H1 (cell line): ENCODE results near the gene TENT4A. TPM values are rescaled to one million over a fixed set of nuclear protein-coding genes. Genes with fewer than 3 reads are reported as not detected.

Experiments used
- CTCF ChIA-PET: fragments of 300-600 bp; sonication (Branson Sonifier 250); formaldehyde crosslinking; loops from one replicate; lab custom pipeline; 2021; ENCODE audit not compliant: partially characterized antibody; lab: Charles Lee
- POLR2A ChIA-PET: fragments of 300-600 bp; sonication (Branson Sonifier 250); formaldehyde crosslinking; loops from one replicate; lab custom pipeline; 2021; ENCODE audit warnings: inconsistent platforms; ENCODE audit not compliant: partially characterized antibody; lab: Charles Lee
- DNase-seq, 2 experiments: peaks; one replicate each; pipeline versions ENCODE4 v3.0.0 to v3.0.0-alpha.2; 2010 to 2022; ENCODE audit warnings: low spot score in 2 of 2, low read depth in 1 of 2, mixed read lengths in 1 of 2
- FAIRE-seq: peaks from 2 replicates; lab custom pipeline; 2011; peaks lifted over from hg19 to GRCh38; lab: Jason Lieb, UNC
- H2AFZ ChIP-seq: 2 replicates; pipeline ENCODE4 v1.8.1; 2012; ENCODE audit warnings: low read length, inconsistent platforms
- H2AK5ac ChIP-seq: 2 replicates; pipeline ENCODE4 v1.6.1; 2013; ENCODE audit warnings: low read depth, low read length
- H2BK120ac ChIP-seq: replicated peaks from 2 replicates; pipeline ENCODE3; 2013; ENCODE audit warnings: low read depth, low read length, inconsistent platforms
- H2BK12ac ChIP-seq: 2 replicates; pipeline ENCODE4 v1.6.1; 2013; ENCODE audit warnings: low read depth, low read length
- H2BK15ac ChIP-seq: 2 replicates; pipeline ENCODE4 v1.6.1; 2013; ENCODE audit warnings: low read length
- H2BK20ac ChIP-seq: 2 replicates; pipeline ENCODE4 v1.6.1; 2013; ENCODE audit warnings: low read length
- H2BK5ac ChIP-seq: 2 replicates; pipeline ENCODE4 v1.6.1; 2013; ENCODE audit warnings: low read depth, low read length
- H3K14ac ChIP-seq: 2 replicates; pipeline ENCODE4 v1.6.1; 2013; ENCODE audit warnings: inconsistent platforms; ENCODE audit not compliant: insufficient read length
- H3K18ac ChIP-seq: 2 replicates; pipeline ENCODE4 v1.6.1; 2013; ENCODE audit warnings: low read length; ENCODE audit errors: extremely low read depth
- H3K23ac ChIP-seq: 2 replicates; pipeline ENCODE4 v1.6.1; 2013; ENCODE audit warnings: inconsistent platforms; ENCODE audit not compliant: insufficient read length
- H3K23me2 ChIP-seq: 2 replicates; pipeline ENCODE4 v1.6.1; 2013; ENCODE audit warnings: low read depth, low read length
- H3K27ac ChIP-seq: 2 replicates; pipeline ENCODE4 v1.6.1; 2011; ENCODE audit warnings: low read depth, low read length, inconsistent platforms
- H3K27me3 ChIP-seq, 4 experiments: replicated peaks in 1 of 4; 1 replicate in 1 of 4; 2 replicates in 3 of 4; pipeline versions ENCODE4 v1.6.1 to v1.8.1; 2011 to 2013; ENCODE audit warnings: low read length in 3 of 4, mild to moderate bottlenecking in 3 of 4, inconsistent platforms in 2 of 4, mixed read lengths in 2 of 4, moderate library complexity in 1 of 4; ENCODE audit not compliant: control insufficient read depth in 3 of 4, insufficient read depth in 3 of 4; ENCODE audit errors: extremely low read depth in 1 of 4
- H3K36me3 ChIP-seq, 4 experiments: 2 replicates each; pipeline versions ENCODE4 v1.6.1 to v1.8.1; 2011 to 2013; ENCODE audit warnings: mild to moderate bottlenecking in 4 of 4, low read length in 3 of 4, moderate library complexity in 2 of 4, control low read depth in 1 of 4, inconsistent platforms in 1 of 4; ENCODE audit not compliant: insufficient read depth in 4 of 4, control insufficient read depth in 2 of 4
- H3K4ac ChIP-seq: replicated peaks from 2 replicates; pipeline ENCODE3; 2013; ENCODE audit warnings: low read length, low read depth, mixed read lengths, inconsistent platforms; ENCODE audit not compliant: insufficient read length
- H3K4me1 ChIP-seq, 4 experiments: replicated peaks in 1 of 4; 1 replicate in 1 of 4; 2 replicates in 3 of 4; pipeline versions ENCODE4 v1.6.1 to v1.8.1; 2011 to 2013; ENCODE audit warnings: low read length in 3 of 4, inconsistent platforms in 2 of 4, mixed read lengths in 1 of 4; ENCODE audit not compliant: insufficient read depth in 4 of 4, control insufficient read depth in 3 of 4
- H3K4me2 ChIP-seq, 2 experiments: 2 replicates each; pipeline versions ENCODE4 v1.6.1 to v1.8.1; 2011 to 2013; ENCODE audit warnings: low read depth in 2 of 2, low read length in 2 of 2, control low read depth in 1 of 2, inconsistent platforms in 1 of 2, mild to moderate bottlenecking in 1 of 2; ENCODE audit not compliant: insufficient read depth in 1 of 2
- H3K4me3 ChIP-seq, 4 experiments: fragments of 200-600, 300-600 bp in 1 of 4; sonication (generic), shearing (Covaris generic), sonication (Bioruptor Twin) in 1 of 4; 2 replicates each; pipeline versions ENCODE4 v1.5.1 to v1.8.1; 2011 to 2016; ENCODE audit warnings: low read length in 4 of 4, low read depth in 3 of 4, control low read depth in 2 of 4, inconsistent platforms in 2 of 4, mild to moderate bottlenecking in 2 of 4, mixed read lengths in 1 of 4, moderate library complexity in 1 of 4; ENCODE audit not compliant: insufficient read depth in 2 of 4; ENCODE audit errors: extremely low read depth in 1 of 4
- H3K56ac ChIP-seq: replicated peaks from 2 replicates; pipeline ENCODE3; 2013; ENCODE audit warnings: low read depth, mild to moderate bottlenecking, mixed read lengths, low read length, inconsistent platforms; ENCODE audit not compliant: insufficient read length
- H3K79me1 ChIP-seq: 2 replicates; pipeline ENCODE4 v1.6.1; 2013; ENCODE audit warnings: low read depth, low read length, control low read depth
- H3K79me2 ChIP-seq, 2 experiments: 2 replicates each; pipeline versions ENCODE4 v1.6.1 to v1.8.1; 2012 to 2013; ENCODE audit warnings: low read length in 2 of 2, mild to moderate bottlenecking in 2 of 2, inconsistent platforms in 1 of 2; ENCODE audit not compliant: insufficient read depth in 2 of 2, control insufficient read depth in 1 of 2
- H3K9ac ChIP-seq, 4 experiments: replicated peaks in 1 of 4; 1 replicate in 1 of 4; 2 replicates in 3 of 4; pipeline versions ENCODE4 v1.6.1 to v1.8.1; 2011 to 2013; ENCODE audit warnings: low read depth in 3 of 4, low read length in 3 of 4, control low read depth in 2 of 4, mild to moderate bottlenecking in 2 of 4, moderate library complexity in 2 of 4, inconsistent platforms in 1 of 4; ENCODE audit errors: extremely low read depth in 1 of 4
- H3K9me3 ChIP-seq, 2 experiments: 2 replicates each; pipeline versions ENCODE4 v1.6.1 to v1.8.1; 2012 to 2013; ENCODE audit warnings: mild to moderate bottlenecking in 2 of 2, moderate library complexity in 2 of 2, control low read depth in 1 of 2, inconsistent platforms in 1 of 2, low read depth in 1 of 2, low read length in 1 of 2, mixed read lengths in 1 of 2; ENCODE audit not compliant: insufficient read depth in 2 of 2
- H4K20me1 ChIP-seq, 2 experiments: replicated peaks in 1 of 2; 2 replicates each; pipeline versions ENCODE3 to v1.8.1; 2011 to 2013; ENCODE audit warnings: inconsistent platforms in 2 of 2, low read length in 2 of 2, mild to moderate bottlenecking in 1 of 2; ENCODE audit not compliant: insufficient read depth in 2 of 2, control insufficient read depth in 1 of 2
- H4K5ac ChIP-seq: 2 replicates; pipeline ENCODE4 v1.6.1; 2013; ENCODE audit warnings: low read length, low read depth, mixed read lengths, inconsistent platforms; ENCODE audit not compliant: insufficient read length
- H4K8ac ChIP-seq: 2 replicates; pipeline ENCODE4 v1.8.0; 2013; ENCODE audit warnings: mild to moderate bottlenecking, moderate library complexity, low read length, inconsistent platforms; ENCODE audit not compliant: insufficient read depth; ENCODE audit errors: extremely low read depth
- H4K91ac ChIP-seq: replicated peaks from 2 replicates; pipeline ENCODE3; 2013; ENCODE audit warnings: low read length, mixed read lengths, inconsistent platforms; ENCODE audit not compliant: insufficient read length
- SRF ChIP-seq: IDR thresholded peaks from 2 replicates; pipeline ENCODE4 v1.6.1; 2011; ENCODE audit warnings: mild to moderate bottlenecking, low read depth, low read length, moderate library complexity
- ZNF274 ChIP-seq: IDR thresholded peaks from 2 replicates; pipeline ENCODE4 v1.7.0; 2012; ENCODE audit warnings: low read length, borderline replicate concordance; ENCODE audit errors: extremely low read depth
- WGBS, 2 experiments: shearing (Covaris generic) in 1 of 2; methylation state at CpG; one replicate each; pipeline versions ENCODE4 v1.1.6 to v1.1.7; 2013 to 2015; ENCODE audit warnings: low lambda C conversion rate in 2 of 2, mixed read lengths in 2 of 2, inconsistent platforms in 1 of 2, low coverage in 1 of 2, missing lambda C conversion rate in 1 of 2; ENCODE audit not compliant: insufficient replicate concordance in 2 of 2, insufficient coverage in 1 of 2, insufficient read length in 1 of 2; ENCODE audit errors: extremely low coverage in 1 of 2, missing lambda C conversion rate in 1 of 2; 5-methylcytosine and 5-hydroxymethylcytosine counted together
- polyA plus RNA-seq, 7 experiments: library from polyadenylated mRNA; depleted of rRNA in 3 of 7; stranded (reverse) in 5 of 7; unstranded in 2 of 7; fragments of >200 nt in 5 of 7; fragments of 200-250 nt in 2 of 7; gene quantifications; 1 replicate in 5 of 7; 2 replicates in 1 of 7; 4 replicates in 1 of 7; pipeline versions ENCODE4 v1.2.1 to v1.2.3, GENCODE V29; 2011 to 2013; ENCODE audit warnings: missing spikeins in 2 of 7, mixed read lengths in 2 of 7
- total RNA-seq: library from RNA; stranded (reverse); fragmentation: NEBNext Ultra II Directional; extraction: Animal tissue kit (Norgen Biotek cat#: 25700); gene quantifications from 2 replicates; pipeline ENCODE4 v1.2.1, GENCODE V29; 2021

Gene TENT4A
- total and polyA plus RNA-seq, 2 of the 8 experiments (the other 6 are each of a cell fraction or from before 2014, with no cell fraction given) = 8.9 to 25.1 TPM

DNA sequence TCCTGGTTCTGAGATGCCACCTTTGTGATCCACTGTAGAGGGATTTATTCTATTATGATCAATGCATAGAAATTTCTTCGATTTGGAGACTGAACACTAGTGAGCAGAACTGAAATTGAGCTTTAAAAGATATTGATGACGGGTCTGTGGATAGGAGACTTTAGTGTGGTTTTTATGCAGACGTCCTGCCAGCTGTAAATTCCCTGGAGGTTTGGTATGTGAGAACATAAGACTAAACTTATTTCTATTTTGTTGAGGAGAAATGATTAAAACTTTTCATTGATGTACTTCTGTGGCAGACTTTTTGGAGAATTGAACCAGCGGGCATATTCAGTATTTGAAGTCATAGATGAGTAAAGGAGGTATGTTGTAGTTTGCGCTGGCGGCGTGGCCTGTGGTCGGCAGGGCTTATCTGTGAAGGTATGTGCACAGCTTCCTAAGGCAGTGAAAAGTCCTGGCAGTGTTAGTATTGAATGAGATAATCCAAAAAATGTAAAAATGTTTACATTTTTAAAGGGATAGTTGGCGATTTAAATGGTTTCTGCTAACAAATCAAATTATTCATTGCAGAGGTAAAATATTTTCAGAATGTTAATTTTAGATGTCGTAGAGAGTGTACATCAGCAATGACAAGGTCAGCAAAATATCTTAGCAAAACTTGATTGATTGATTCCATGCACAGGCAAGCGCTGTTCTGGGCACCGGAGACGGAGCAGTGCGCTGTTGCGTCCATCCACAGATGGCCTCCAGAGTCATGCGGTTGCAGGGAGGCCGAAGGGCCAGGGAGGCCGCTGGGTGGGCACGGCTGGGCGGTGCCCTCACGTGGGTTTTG is 20.4 kb downstream of the TENT4A start:
- Histone ChIP-seq H3K23ac (no peak overlapping the region), H3K9ac (no peak overlapping the region), H3K4me2 (no peak overlapping the region), H3K36me3 (peaks cover 0 to 5% (median 0%) of the 10 kb centered on the region in 4 experiments; a peak in 2 of 8 replicates), H3K4ac (no peak overlapping the region), H3K23me2 (no peaks in the 10 kb centered on the region), H3K27me3 (no peaks in the 10 kb centered on the region), H3K14ac (no peak overlapping the region), H2BK5ac (no peak overlapping the region), H3K18ac (no peak overlapping the region), H4K8ac (no peak overlapping the region), H3K9me3 (no peaks in the 10 kb centered on the region), H3K79me1 (peaks cover 9% of the 10 kb centered on the region), H2BK20ac (no peak overlapping the region), H3K79me2 (peaks cover 0 to 78% of the 10 kb centered on the region in 2 experiments; a peak in 3 of 4 replicates), H2BK120ac (no peak overlapping the region), H3K4me1 (peaks cover 0 to 10% (median 1%) of the 10 kb centered on the region in 4 experiments; a peak in 3 of 7 replicates), H2AK5ac (no peak overlapping the region), H3K27ac (no peak overlapping the region), H2AFZ (no peak overlapping the region), H4K20me1 (peaks cover 19 to 32% of the 10 kb centered on the region in 2 experiments), H4K91ac (no peak overlapping the region), H4K5ac (no peak overlapping the region), H3K56ac (no peak overlapping the region), H3K4me3 (no peak overlapping the region), H2BK15ac (no peak overlapping the region), H2BK12ac (no peak overlapping the region)
- no peak for TF ChIP-seq SRF
- no peak for TF ChIP-seq ZNF274
- ChIA-PET POLR2A (no interaction called here), CTCF (interaction anchor here (0.7 to 4.1 kb wide), 4 partner anchors 10 to 108 kb away, joined by 3 to 21 read pairs (median 11); no protein-coding TSS in a partner anchor)
- DNase-seq (no peak), FAIRE-seq (no peak)
- 87% methylated on average over 21 of the region's 21 CpGs; no CpG with 5 or more reads in 1 of the 2 experiments for WGBS, 2 experiments
